Upper lobe of right lung (tissue), 1 donor: ENCODE data around the gene SOS2. TPM values are rescaled to one million over a fixed set of nuclear protein-coding genes. Genes with fewer than 3 reads are reported as not detected.

Source experiments
- ATAC-seq: fragments of 200-7000 bp; cut with Tn5 transposase; one replicate; pipeline ENCODE4 v1.9.1; 2020; ENCODE audit warnings: mild to moderate bottlenecking, moderate library complexity
- DNase-seq: peaks from one replicate; pipeline ENCODE4 v3.0.0-alpha.2; 2020
- H3K27ac ChIP-seq: fragments of 200-600 bp; one replicate; pipeline ENCODE4 v1.8.0; 2022
- H3K27me3 ChIP-seq: fragments of 200-600 bp; one replicate; pipeline ENCODE4 v1.8.0; 2022; ENCODE audit warnings: mild to moderate bottlenecking
- H3K36me3 ChIP-seq: fragments of 200-600 bp; one replicate; pipeline ENCODE4 v1.8.0; 2022
- H3K4me1 ChIP-seq: fragments of 200-600 bp; one replicate; pipeline ENCODE4 v1.8.0; 2022
- H3K4me3 ChIP-seq: fragments of 200-600 bp; one replicate; pipeline ENCODE4 v1.8.0; 2022; ENCODE audit warnings: mild to moderate bottlenecking
- H3K9me3 ChIP-seq: fragments of 200-600 bp; one replicate; pipeline ENCODE4 v1.8.0; 2022
- CTCF ChIP-seq: fragments of 200-600 bp; IDR thresholded peaks from one replicate; pipeline ENCODE4 v1.8.0; 2022; ENCODE audit warnings: antibody characterized with exemption
- intact Hi-C: fragments of 100-400 bp; cut with DNase I; formaldehyde crosslinking; loops from one replicate; pipeline ENCODE4 v1.11.0; 2022
- total RNA-seq: library from RNA; stranded (reverse); fragmentation: NEBNext Ultra II Directional; extraction: Animal tissue kit (Norgen Biotek cat#: 25700); gene quantifications from one replicate; pipeline ENCODE4 v1.2.1, GENCODE V29; 2021
- donor health status: DM: no; HTN: yes; CAD: no; lungs with severe emphysema.

SOS2 gene
- total RNA-seq, 1 donor from 2014 or later, result 30.3 TPM

- intact Hi-C loops, result no loop called here
- Histone ChIP-seq H3K27ac (no peak overlapping the region), H3K36me3 (no peaks in the 10 kb centered on the region), H3K9me3 (no peaks in the 10 kb centered on the region), H3K4me1 (no peaks in the 10 kb centered on the region), H3K27me3 (no peaks in the 10 kb centered on the region), H3K4me3 (no peak overlapping the region)
- no peak for DNase-seq
- no peak for ATAC-seq
- no peak for TF ChIP-seq CTCF
Observed at GRCh38 chr14:50072395-50072794, 159.0 kb downstream of the SOS2 start.

GRCh38 chr14:50070840-50071548 is 160.4 kb downstream of the SOS2 start:
- intact Hi-C loops, result no loop called here
- ATAC-seq (no peak), DNase-seq (no peak)
- H3K4me1 ChIP-seq, result no peaks in the 10 kb centered on the region
- H3K27ac ChIP-seq, result no peak overlapping the region
- no peaks in the 10 kb centered on the region for H3K27me3 ChIP-seq
- TF ChIP-seq CTCF, result no peak
- H3K9me3 ChIP-seq, result no peaks in the 10 kb centered on the region
- no peak overlapping the region for H3K4me3 ChIP-seq
- no peaks in the 10 kb centered on the region for H3K36me3 ChIP-seq

DNA sequence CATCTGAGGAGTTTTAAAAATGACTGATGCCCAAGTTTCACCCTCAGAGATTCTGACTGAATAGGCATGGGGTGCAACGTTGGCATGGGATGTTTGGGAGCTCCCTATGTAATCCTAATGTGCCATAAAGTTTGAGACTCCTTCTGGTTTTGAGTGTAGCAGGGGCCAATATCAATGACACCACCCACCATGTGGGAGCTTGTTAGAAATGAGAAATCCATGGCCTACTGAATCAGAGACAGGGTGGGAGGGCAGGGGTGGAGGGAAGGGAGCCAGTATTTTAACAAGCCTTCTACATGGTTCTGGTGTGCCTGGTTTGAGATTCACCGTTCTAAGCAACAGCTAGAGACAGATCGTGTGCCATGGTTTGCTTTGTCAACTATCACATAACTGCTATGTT is 161.1 kb downstream of the SOS2 start:
- Histone ChIP-seq H3K27me3 (no peaks in the 10 kb centered on the region), H3K4me3 (no peak overlapping the region), H3K4me1 (peaks cover 6% of the 10 kb centered on the region), H3K27ac (no peak overlapping the region), H3K36me3 (no peaks in the 10 kb centered on the region), H3K9me3 (no peaks in the 10 kb centered on the region)
- no peak for DNase-seq
- no peak for ATAC-seq
- no peak for TF ChIP-seq CTCF
- intact Hi-C loops, result no loop called here

- Histone ChIP-seq H3K4me3 (no peak overlapping the region), H3K9me3 (no peaks in the 10 kb centered on the region), H3K36me3 (no peaks in the 10 kb centered on the region), H3K27ac (no peak overlapping the region), H3K4me1 (peaks cover 6% of the 10 kb centered on the region), H3K27me3 (no peaks in the 10 kb centered on the region)
- no peak for ATAC-seq
- no peak for DNase-seq
- intact Hi-C loops, result no loop called here
- no peak for TF ChIP-seq CTCF
Observed at GRCh38 chr14:50069325-50069724, 162.1 kb downstream of the SOS2 start.

GRCh38 chr14:50068496-50068895 is 162.9 kb downstream of the SOS2 start:
- Histone ChIP-seq H3K36me3 (no peaks in the 10 kb centered on the region), H3K27ac (no peak overlapping the region), H3K4me1 (peaks cover 6% of the 10 kb centered on the region), H3K4me3 (no peak overlapping the region), H3K27me3 (no peaks in the 10 kb centered on the region), H3K9me3 (no peaks in the 10 kb centered on the region)
- intact Hi-C loops, result no loop called here
- TF ChIP-seq CTCF, result no peak
- no peak for DNase-seq
- ATAC-seq, result no peak
